ENCODE data around the gene GNPTAB.

- TF ChIP-seq MAZ (IDR thresholded peaks at IDR 0.05; ENCODE audit: borderline replicate concordance, low read depth, low read length), result no peak
- TF ChIP-seq REST (IDR thresholded peaks at IDR 0.05), result no peak
- TF ChIP-seq CTCF (IDR thresholded peaks at IDR 0.05), result no peak
- TF ChIP-seq POLR2A (IDR thresholded peaks at IDR 0.05; ENCODE audit: low read length), result no peak
- TF ChIP-seq JUNB (IDR thresholded peaks at IDR 0.05), result no peak
- no peak for TF ChIP-seq NR3C1 (IDR thresholded peaks at IDR 0.05)
- TF ChIP-seq EP300 (IDR thresholded peaks at IDR 0.05), result no peak
- TF ChIP-seq HOXB5 (CRISPR knock-in tag; IDR thresholded peaks at IDR 0.05), result no peak
- TF ChIP-seq RNF2 (IDR thresholded peaks at IDR 0.05; ENCODE audit: borderline replicate concordance, low read depth), result no peak
- TF ChIP-seq RCOR1 (IDR thresholded peaks at IDR 0.05; ENCODE audit: low read depth, low read length), result no peak
- no peak for TF ChIP-seq RFX5 (IDR thresholded peaks at IDR 0.05)
Observed at GRCh38 chr12:101783150-101783549, 47.6 kb downstream of the GNPTAB start.

All from A549 (cell line).